Tibial nerve (tissue), 4 donors: Measurements from ENCODE around the gene TM9SF3. TPM values are rescaled to one million over a fixed set of nuclear protein-coding genes. Genes with fewer than 3 reads are reported as not detected.

Source experiments
- DNase-seq, 2 donors: peaks; one replicate each; pipeline ENCODE4 v3.0.0-alpha.2; 2019; ENCODE audit warnings: low spot score in 2 of 2
- H3K27ac ChIP-seq, 4 donors: fragments of 200-600 bp; sonication (generic) in 3 of 4; one replicate each; pipeline ENCODE4 v1.5.1; 2017 to 2019; ENCODE audit warnings: mild to moderate bottlenecking in 1 of 4
- H3K27me3 ChIP-seq, 2 donors: fragments of 200-600 bp; sonication (generic) in 1 of 2; one replicate each; pipeline versions ENCODE4 v1.5.1 to v1.6.0; 2017 to 2019
- H3K36me3 ChIP-seq, 3 donors: fragments of 200-600 bp; sonication (generic); one replicate each; pipeline ENCODE4 v1.5.1; 2018 to 2019
- H3K4me1 ChIP-seq, 4 donors: fragments of 200-600 bp; sonication (generic) in 3 of 4; one replicate each; pipeline ENCODE4 v1.5.1; 2017 to 2019
- H3K4me3 ChIP-seq, 4 donors: fragments of 200-600 bp; sonication (generic) in 3 of 4; one replicate each; pipeline ENCODE4 v1.5.1; 2017 to 2019; ENCODE audit warnings: mild to moderate bottlenecking in 1 of 4, moderate library complexity in 1 of 4
- H3K9me3 ChIP-seq, 4 donors: fragments of 200-600 bp; sonication (generic) in 3 of 4; one replicate each; pipeline ENCODE4 v1.5.1; 2017 to 2019
- CTCF ChIP-seq, 5 experiments: fragments of 200-600 bp in 3 of 5; fragments of 450-650 bp in 2 of 5; sonication (generic) in 3 of 5; IDR thresholded peaks; one replicate each; pipeline ENCODE4 v1.5.1; 2016 to 2019; ENCODE audit warnings: antibody characterized with exemption in 5 of 5, mild to moderate bottlenecking in 3 of 5, moderate library complexity in 2 of 5
- EP300 ChIP-seq, 2 donors: sonication (generic); formaldehyde crosslinking; IDR thresholded peaks; one replicate each; pipeline ENCODE4 v1.6.1; 2017; ENCODE audit warnings: antibody characterized with exemption in 2 of 2, mild to moderate bottlenecking in 1 of 2
- POLR2A ChIP-seq, 2 donors: fragments of 450-650 bp; IDR thresholded peaks; one replicate each; pipeline ENCODE4 v1.6.1; 2017; ENCODE audit warnings: antibody characterized with exemption in 2 of 2, mild to moderate bottlenecking in 2 of 2, moderate library complexity in 2 of 2
- WGBS, 2 donors: methylation state at CpG; one replicate each; pipeline ENCODE4 v1.1.5; 2018; 5-methylcytosine and 5-hydroxymethylcytosine counted together
- total RNA-seq, 4 donors: library from RNA; depleted of rRNA; stranded (reverse); fragments of >200 nt; gene quantifications; one replicate each; pipeline ENCODE4 v1.1.0, GENCODE V29; 2016

The TM9SF3 gene
- total RNA-seq, 4 donors from 2014 or later, result 79.5 to 98.8 (median 90.2) TPM

- Histone ChIP-seq H3K27me3 (no peaks in the 10 kb centered on the region), H3K27ac (no peak overlapping the region), H3K9me3 (no peaks in the 10 kb centered on the region), H3K36me3 (no peaks in the 10 kb centered on the region), H3K4me1 (no peaks in the 10 kb centered on the region), H3K4me3 (no peak overlapping the region)
- WGBS, 2 donors, result 88 to 92% methylated on average over 1 of the region's 1 CpG
- TF ChIP-seq CTCF (IDR thresholded peaks at IDR 0.05), result no peak
- TF ChIP-seq EP300 (IDR thresholded peaks at IDR 0.05), result no peak
- TF ChIP-seq POLR2A (IDR thresholded peaks at IDR 0.05), result no peak
- DNase-seq, result no peak
Observed at GRCh38 chr10:96625173-96625572, 38.4 kb upstream of the TM9SF3 start.

GRCh38 chr10:96622013-96622787, 35.4 kb upstream of the TM9SF3 start:
- no peak for DNase-seq
- Histone ChIP-seq H3K27ac (no peak overlapping the region), H3K4me3 (no peak overlapping the region), H3K27me3 (no peaks in the 10 kb centered on the region), H3K9me3 (no peaks in the 10 kb centered on the region), H3K36me3 (no peaks in the 10 kb centered on the region), H3K4me1 (peaks cover 0 to 14% (median 0%) of the 10 kb centered on the region in 4 donors)
- 81 to 83% methylated on average over 6 of the region's 6 CpGs for WGBS, 2 donors
- TF ChIP-seq EP300 (IDR thresholded peaks at IDR 0.05) (no peak), CTCF (IDR thresholded peaks at IDR 0.05) (no peak), POLR2A (IDR thresholded peaks at IDR 0.05) (no peak)

- no peak for DNase-seq
- Histone ChIP-seq H3K4me3 (no peak overlapping the region), H3K27me3 (no peaks in the 10 kb centered on the region), H3K36me3 (no peaks in the 10 kb centered on the region), H3K4me1 (peaks cover 0 to 14% (median 0%) of the 10 kb centered on the region in 4 donors), H3K27ac (no peak overlapping the region), H3K9me3 (no peaks in the 10 kb centered on the region)
- TF ChIP-seq EP300 (IDR thresholded peaks at IDR 0.05) (no peak), POLR2A (IDR thresholded peaks at IDR 0.05) (no peak), CTCF (IDR thresholded peaks at IDR 0.05) (no peak)
- 83 to 84% methylated on average over 17 of the region's 17 CpGs for WGBS, 2 donors
Observed at GRCh38 chr10:96619796-96620773, 33.3 kb upstream of the TM9SF3 start.

- peaks cover 0 to 14% (median 0%) of the 10 kb centered on the region in 4 donors for H3K4me1 ChIP-seq
- no peak for DNase-seq
- H3K36me3 ChIP-seq, result no peaks in the 10 kb centered on the region
- H3K4me3 ChIP-seq, result no peak overlapping the region
- H3K27ac ChIP-seq, result no peak overlapping the region
- H3K27me3 ChIP-seq, result no peaks in the 10 kb centered on the region
- TF ChIP-seq POLR2A (IDR thresholded peaks at IDR 0.05), result no peak
- no peak for TF ChIP-seq EP300 (IDR thresholded peaks at IDR 0.05)
- no peak for TF ChIP-seq CTCF (IDR thresholded peaks at IDR 0.05)
- WGBS, 2 donors, result 84% methylated on average over 11 of the region's 11 CpGs
- H3K9me3 ChIP-seq, result no peaks in the 10 kb centered on the region
Observed at GRCh38 chr10:96619120-96619519, 32.3 kb upstream of the TM9SF3 start.
